Gastrocnemius medialis (tissue), 4 donors: ENCODE measurements around the gene MAD1L1.

Experiments
- POLR2A ChIP-seq, 2 donors: fragments of 450-650 bp; IDR thresholded peaks; one replicate each; pipeline ENCODE4 v1.6.1; 2017; ENCODE audit warnings: antibody characterized with exemption in 2 of 2, mild to moderate bottlenecking in 2 of 2, moderate library complexity in 2 of 2
- TF ChIP-seq, protein P1 (sequence below), 5 experiments: fragments of 450-650 bp in 3 of 5; fragments of 200-600 bp in 2 of 5; sonication (generic) in 2 of 5; IDR thresholded peaks in 4 of 5; conservative IDR thresholded peaks in 1 of 5; 1 replicate in 4 of 5; 2 replicates in 1 of 5; pipeline ENCODE4 v1.5.1; 2016 to 2019; ENCODE audit warnings: antibody characterized with exemption in 5 of 5, mild to moderate bottlenecking in 3 of 5, moderate library complexity in 3 of 5

GRCh38 chr7:1848013-1848640 is 384.6 kb downstream of the MAD1L1 start:
- TF ChIP-seq, protein P1, sequence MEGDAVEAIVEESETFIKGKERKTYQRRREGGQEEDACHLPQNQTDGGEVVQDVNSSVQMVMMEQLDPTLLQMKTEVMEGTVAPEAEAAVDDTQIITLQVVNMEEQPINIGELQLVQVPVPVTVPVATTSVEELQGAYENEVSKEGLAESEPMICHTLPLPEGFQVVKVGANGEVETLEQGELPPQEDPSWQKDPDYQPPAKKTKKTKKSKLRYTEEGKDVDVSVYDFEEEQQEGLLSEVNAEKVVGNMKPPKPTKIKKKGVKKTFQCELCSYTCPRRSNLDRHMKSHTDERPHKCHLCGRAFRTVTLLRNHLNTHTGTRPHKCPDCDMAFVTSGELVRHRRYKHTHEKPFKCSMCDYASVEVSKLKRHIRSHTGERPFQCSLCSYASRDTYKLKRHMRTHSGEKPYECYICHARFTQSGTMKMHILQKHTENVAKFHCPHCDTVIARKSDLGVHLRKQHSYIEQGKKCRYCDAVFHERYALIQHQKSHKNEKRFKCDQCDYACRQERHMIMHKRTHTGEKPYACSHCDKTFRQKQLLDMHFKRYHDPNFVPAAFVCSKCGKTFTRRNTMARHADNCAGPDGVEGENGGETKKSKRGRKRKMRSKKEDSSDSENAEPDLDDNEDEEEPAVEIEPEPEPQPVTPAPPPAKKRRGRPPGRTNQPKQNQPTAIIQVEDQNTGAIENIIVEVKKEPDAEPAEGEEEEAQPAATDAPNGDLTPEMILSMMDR (IDR thresholded peaks at IDR 0.05 in 4 of 5, conservative IDR thresholded peaks at IDR 0.05 in 1 of 5) = no peak
- TF ChIP-seq POLR2A (IDR thresholded peaks at IDR 0.05) = no peak
